Suppressor macrophage treated with lipopolysaccharide for 1 hour (primary cell): ENCODE measurements around the gene NOXO1.
"Not testable (repeated sequence)": the region's sequence is repeated elsewhere in the genome, so short reads cannot be mapped to it uniquely, and the experiment has no call there.

Experiments
- DNase-seq, 3 donors: peaks; one replicate each; pipeline ENCODE4 v3.0.0-alpha.2; 2020 to 2022

NOXO1 gene

GRCh38 chr16:1962161-1963153 lies 18.8 kb downstream of the NOXO1 start:
- DNase-seq, result not testable (repeated sequence)

GRCh38 chr16:1961651-1962067 lies 19.6 kb downstream of the NOXO1 start:
- DNase-seq, result no peak

DNA sequence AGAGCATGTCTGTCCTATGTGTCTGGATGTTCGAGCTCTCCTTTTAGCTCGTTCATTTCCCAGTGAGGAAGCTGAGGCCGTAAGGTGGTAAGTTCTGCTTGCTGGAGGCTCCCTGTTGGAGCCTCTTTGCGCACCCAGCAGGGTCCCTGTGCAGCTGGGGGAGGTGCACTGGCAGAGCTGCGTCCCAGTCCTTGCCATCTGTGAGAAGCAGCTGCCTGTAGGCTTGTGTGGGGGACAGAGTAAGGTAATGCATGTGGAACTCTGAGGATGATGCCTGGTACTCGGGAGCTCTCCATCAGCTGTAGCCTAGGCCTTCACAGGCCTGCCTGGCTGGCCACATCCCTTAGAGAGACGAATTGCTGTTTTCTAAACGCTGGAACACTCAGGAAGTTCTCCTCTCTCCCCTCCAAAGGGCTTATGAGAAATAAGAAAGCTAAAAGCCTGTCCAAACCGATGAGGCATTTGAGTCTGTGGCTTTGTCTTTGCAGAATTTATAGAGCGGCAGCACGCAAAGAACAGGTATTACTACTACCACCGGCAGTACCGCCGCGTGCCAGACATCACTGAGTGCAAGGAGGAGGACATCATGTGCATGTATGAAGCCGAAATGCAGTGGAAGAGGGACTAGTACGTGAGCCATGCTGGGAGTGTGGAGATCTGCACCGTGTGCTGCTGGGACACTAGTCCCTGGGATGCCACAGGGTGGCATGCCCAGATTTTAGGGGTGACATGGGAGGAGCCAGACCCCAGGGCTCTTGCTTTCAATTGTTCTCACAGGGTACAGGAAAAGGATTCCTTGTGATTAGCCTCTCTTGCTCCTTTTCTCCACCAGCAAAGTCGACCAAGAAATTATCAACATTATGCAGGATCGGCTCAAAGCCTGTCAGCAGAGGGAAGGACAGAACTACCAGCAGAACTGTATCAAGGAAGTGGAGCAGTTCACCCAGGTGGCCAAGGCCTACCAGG lies 20.3 kb downstream of the NOXO1 start:
- no peak for DNase-seq

GRCh38 chr16:1959269-1960039 lies 21.8 kb downstream of the NOXO1 start, which contains the start of gene NDUFB10:
Gene NDUFB10 (plus strand): TSS chr16:1959538. CDS start chr16:1959625, 87 bp downstream.
- peak; percentile 95 to 99 (median 98) for DNase-seq

DNA sequence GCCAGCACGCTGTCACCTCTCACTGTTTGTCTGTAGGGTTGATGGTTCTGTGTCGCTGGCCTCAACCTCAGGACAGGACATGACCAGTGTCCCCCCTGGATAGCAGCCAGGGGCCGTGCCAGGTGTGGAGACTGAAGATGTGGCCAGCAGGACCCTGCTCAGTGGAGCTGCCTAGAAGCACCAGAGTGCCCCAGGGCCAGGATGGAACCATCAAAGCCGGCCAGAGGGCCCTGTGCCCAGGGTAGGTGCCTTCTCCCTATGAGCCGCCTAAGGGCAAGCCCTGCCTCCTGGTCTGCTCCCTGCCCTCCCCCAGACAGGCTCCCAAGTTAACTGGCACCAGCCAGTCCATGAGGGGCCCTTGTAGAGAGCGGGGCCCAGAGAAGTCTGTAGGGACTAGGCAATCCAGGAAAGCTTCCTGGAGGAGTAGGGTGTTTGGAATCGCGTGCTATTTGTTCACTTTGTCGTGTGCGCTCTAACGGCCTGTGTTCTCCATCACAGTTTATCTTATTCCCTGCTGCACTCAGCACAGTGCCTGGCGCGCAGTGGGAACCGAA lies 22.5 kb downstream of the NOXO1 start:
- no peak for DNase-seq

DNA sequence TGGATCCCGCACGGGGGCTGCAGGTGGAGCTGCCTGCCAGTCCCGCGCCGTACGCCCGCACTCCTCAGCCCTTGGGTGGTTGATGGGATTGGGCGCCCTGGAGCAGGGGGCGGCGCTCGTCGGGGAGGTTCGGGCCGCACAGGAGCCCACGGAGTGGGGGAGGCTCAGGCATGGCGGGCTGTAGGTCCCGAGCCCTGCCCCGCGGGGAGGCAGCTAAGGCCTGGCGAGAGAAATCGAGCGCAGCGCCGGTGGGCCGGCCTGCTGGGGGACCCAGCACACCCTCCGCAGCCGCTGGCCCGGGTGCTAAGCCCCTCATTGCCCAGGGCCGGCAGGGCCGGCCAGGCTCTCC lies 23.2 kb downstream of the NOXO1 start:
- DNase-seq, result not testable (repeated sequence)

DNA sequence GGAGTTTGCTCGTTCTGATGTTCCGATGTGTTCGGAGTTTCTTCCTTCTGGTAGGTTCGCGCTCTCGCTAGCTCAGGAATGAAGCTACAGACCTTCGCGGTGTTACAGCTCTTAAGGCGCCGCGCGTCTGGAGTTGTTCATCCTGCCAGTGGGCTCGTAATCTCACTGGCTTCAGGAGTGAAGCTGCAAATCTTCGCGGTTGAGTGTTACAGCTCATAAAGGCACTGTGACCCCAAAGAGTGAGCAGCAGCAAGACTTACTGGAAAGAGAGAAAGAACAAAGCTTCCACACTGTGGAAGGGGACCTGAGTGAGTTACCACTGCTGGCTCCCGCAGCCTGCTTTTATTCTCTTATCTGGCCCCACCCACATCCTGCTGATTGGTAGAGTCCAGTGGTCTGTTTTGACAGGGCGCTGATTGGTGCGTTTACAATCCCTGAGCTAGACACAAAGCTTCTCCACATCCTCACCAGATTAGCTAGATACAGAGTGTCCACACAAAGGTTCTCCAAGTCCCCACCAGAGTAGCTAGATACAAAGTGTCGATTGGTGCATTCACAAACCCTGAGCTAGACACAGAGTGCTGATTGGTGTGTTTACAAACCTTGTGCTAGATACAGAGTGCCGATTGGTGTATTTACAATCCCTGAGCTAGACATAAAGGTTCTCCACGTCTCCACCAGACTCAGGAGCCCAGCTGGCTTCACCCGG lies 23.7 kb downstream of the NOXO1 start:
- not testable (repeated sequence) for DNase-seq

- DNase-seq, result no peak
Measured at GRCh38 chr16:1953734-1954133, 27.5 kb downstream of the NOXO1 start.

DNA sequence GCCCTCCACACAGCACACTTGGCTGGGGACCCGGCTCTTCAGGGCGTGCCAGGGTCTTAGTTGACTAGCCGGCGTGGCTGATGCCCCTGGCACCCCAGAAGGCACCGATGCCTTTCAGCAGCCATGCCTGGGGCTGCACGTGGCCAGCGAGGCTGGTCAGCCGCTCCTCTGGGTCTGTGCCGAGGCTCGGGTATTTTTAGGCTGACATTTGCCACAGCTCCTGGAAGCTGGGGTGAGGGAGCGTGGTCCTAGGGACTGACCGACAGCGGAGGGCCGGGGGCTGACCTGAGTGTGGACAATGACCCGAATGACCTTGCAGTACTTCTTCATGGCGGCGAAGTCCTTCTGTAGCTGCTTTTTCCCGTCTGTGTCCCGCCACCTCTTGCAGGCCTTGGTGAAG lies 30.7 kb downstream of the NOXO1 start:
- DNase-seq, result no peak

GRCh38 chr16:1950047-1950446 lies 31.2 kb downstream of the NOXO1 start:
- DNase-seq, result no peak

DNA sequence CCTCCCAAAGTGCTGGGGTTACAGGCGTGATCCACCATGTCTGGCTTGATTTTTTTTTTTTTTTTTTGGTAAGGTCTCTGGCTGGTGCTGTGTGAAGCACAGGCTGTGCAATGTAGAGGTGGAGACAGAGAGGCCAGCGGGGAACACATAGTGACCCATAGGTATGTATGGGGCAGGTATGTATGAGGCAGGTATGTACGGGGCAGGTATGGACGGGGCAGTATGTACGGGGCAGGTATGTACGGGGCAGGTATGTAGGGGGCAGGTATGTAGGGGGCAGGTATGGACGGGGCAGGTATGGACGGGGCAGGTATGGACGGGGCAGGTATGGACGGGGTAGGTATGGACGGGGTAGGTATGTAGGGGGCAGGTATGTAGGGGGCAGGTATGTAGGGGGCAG lies 31.8 kb downstream of the NOXO1 start:
- DNase-seq, result no peak

GRCh38 chr16:1947369-1947670 lies 33.9 kb downstream of the NOXO1 start:
- DNase-seq, result no peak

DNA sequence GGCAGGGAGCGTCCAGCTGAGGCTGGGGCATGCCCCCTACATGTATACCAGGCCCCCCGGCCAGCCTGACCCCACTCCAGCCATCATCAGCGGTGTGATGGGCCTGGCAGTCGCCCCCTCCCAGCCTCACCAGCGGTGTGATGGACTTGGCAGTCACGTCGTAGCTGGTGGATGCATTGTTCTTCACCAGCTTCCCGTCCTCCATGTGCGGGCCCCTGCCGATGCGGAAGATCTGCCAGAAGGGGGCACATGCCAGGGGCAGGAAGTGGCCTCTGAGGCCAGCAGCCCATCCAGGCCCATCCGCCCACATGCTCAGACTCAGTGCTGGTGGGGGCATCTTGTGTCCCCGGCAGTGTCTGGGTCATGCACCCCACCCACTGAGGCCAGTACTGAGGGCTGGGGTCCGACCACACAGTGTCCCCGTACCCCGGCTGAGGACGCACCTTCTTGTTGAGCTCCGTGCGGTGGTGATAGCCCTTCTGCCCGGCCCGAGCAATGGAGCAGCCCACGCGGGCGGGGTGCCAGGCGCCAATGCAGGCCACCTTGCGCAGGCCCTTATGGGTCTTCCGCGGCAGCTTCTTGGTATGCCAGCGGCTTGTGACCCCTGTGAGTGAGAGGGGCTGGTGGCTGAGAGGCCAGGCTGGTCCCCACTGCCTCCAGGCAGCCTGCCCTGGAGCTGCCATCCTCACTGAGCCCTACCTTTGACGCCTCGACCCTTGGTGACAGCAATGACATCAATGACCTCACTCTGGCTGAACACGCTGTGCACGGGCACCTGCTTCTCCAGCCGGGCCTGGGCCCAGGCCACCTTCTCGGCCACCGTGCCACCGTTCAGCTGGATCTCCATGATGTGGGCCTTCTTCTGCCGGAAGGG lies 34.5 kb downstream of the NOXO1 start:
- DNase-seq, result no peak

- DNase-seq, result no peak
Measured at GRCh38 chr16:1945559-1946391, 35.5 kb downstream of the NOXO1 start.

GRCh38 chr16:1944612-1945199 lies 36.6 kb downstream of the NOXO1 start:
- no peak for DNase-seq

GRCh38 chr16:1942810-1943726 lies 38.2 kb downstream of the NOXO1 start, which contains the start of gene MSRB1:
Gene MSRB1 (minus strand): TSS chr16:1943199. CDS start chr16:1943156, 43 bp downstream.
- DNase-seq, result peak; percentile 100

DNA sequence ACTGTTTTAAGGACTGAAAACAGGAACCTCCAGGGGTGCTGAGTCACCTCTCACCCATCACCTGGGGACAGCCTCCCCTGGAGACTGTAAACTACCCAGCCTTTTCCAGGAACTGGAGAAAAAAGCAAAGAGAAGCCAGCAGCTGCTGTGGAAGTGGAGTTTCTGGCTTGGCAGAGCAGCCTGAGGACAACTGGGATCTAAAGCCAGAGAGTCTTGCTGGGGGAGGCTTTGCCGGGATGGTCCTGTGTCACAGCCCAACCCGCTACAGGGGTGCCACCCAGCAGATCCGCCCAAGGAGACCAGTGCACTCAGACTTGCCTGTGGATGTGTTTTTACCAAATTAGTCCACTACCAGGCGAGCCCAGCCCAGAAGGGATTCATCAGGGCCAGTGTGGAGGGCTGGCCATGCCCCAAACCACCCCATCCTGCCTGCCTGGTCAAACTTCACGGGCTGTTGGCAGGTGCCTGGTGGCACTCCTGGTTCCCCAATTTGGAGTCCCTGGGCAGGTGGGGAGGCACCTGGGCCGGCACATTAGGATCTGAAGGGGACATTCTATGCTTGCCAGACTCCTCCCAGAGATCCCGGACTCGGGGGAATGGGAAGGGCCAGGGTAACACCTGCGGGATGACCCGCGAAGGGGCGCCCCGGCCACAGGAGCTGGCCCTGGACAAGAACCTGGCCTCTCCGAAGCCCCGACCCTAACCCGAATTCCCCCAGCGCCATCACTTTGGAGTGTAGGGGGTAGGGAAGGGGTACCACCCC lies 39.0 kb downstream of the NOXO1 start:
- DNase-seq, result peak; percentile 54 to 71 (median 64)
